Measurements from ENCODE around the gene ACTN1. TPM values are rescaled to one million over a fixed set of nuclear protein-coding genes. Genes with fewer than 3 reads are reported as not detected.

Gene ACTN1
- total RNA-seq, 1 donor from 2014 or later, result 479 TPM

- TF ChIP-seq, protein P1, sequence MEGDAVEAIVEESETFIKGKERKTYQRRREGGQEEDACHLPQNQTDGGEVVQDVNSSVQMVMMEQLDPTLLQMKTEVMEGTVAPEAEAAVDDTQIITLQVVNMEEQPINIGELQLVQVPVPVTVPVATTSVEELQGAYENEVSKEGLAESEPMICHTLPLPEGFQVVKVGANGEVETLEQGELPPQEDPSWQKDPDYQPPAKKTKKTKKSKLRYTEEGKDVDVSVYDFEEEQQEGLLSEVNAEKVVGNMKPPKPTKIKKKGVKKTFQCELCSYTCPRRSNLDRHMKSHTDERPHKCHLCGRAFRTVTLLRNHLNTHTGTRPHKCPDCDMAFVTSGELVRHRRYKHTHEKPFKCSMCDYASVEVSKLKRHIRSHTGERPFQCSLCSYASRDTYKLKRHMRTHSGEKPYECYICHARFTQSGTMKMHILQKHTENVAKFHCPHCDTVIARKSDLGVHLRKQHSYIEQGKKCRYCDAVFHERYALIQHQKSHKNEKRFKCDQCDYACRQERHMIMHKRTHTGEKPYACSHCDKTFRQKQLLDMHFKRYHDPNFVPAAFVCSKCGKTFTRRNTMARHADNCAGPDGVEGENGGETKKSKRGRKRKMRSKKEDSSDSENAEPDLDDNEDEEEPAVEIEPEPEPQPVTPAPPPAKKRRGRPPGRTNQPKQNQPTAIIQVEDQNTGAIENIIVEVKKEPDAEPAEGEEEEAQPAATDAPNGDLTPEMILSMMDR (conservative IDR thresholded peaks at IDR 0.05; ENCODE audit: low read depth, low read length), result no peak
These were observed 107.7 kb downstream of the ACTN1 start for GRCh38 chr14:68871392-68871791.

GRCh38 chr14:68866991-68867533 lies 112.0 kb downstream of the ACTN1 start:
- no peak for DNase-seq (ENCODE audit: low read depth)
- TF ChIP-seq, protein P1 (conservative IDR thresholded peaks at IDR 0.05; ENCODE audit: low read depth, low read length), result no peak
- no peak overlapping the region for H3K4me3 ChIP-seq (ENCODE audit: low read depth, low read length)

More at GRCh38 chr14:68871392-68871791, 107.7 kb downstream of the ACTN1 start:
- H3K4me3 ChIP-seq (ENCODE audit: low read depth, low read length), result no peak overlapping the region
- DNase-seq (ENCODE audit: low read depth), result no peak

GRCh38 chr14:68865542-68865941 lies 113.6 kb downstream of the ACTN1 start:
- DNase-seq (ENCODE audit: low read depth), result no peak
- no peak overlapping the region for H3K4me3 ChIP-seq (ENCODE audit: low read depth, low read length)
- TF ChIP-seq, protein P1 (conservative IDR thresholded peaks at IDR 0.05; ENCODE audit: low read depth, low read length), result no peak

DNA sequence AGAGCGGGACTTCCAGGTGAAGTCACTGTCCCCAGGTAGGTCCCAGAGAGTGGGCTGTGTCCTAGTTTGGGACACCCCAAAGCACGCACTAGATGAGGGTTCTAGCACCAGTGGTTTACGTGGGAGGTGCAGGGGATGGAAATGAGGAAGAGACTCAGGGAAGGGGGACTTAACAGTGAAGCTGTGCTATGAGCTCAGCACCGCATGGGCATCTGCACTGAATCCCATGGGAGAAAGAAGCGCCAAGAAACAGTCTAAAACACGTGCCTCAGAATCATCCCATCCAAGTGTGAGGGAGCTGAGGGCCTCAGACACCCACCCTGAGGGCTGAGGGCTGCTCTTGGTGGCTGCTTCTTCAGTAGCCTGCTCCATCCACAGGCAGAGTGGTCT lies 114.7 kb downstream of the ACTN1 start:
- H3K4me3 ChIP-seq (ENCODE audit: low read depth, low read length), result no peak overlapping the region
- no peak for DNase-seq (ENCODE audit: low read depth)
- TF ChIP-seq, protein P1 (conservative IDR thresholded peaks at IDR 0.05; ENCODE audit: low read depth, low read length), result no peak

DNA sequence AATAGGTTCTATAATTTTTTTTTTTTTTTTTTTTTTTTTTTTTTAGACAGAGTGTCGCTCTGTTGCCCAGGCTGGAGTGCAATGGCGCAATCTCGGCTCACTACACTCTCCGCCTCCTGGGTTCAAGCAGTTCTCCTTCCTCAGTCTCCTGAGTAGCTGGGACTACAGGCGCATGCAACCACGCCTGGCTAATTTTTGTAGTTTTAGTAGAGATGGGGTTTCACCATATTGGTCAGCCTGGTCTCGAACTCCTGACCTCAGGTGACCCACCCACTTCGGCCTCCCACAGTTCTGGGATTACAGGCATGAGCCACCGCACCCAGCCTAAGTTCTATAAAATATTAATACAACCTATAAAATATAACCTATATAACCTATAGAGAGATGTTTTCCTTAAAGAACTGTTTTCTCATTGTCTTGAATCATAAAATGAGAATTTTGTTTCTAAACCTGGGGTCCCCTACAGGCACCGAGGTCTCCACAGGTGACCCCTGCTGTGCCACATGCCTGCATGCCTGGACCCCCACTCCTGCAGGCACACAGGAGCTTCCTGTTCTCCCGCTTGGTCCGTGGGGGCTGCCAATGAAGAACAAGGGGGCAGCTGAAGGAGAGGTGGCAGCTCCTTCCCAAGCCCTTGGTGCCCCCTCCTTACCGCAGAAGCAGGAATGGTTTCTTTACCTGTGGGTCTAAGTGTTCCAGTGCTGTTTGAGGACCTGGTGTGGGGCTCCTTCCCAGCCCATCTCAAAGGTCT lies 115.3 kb downstream of the ACTN1 start:
- no peak overlapping the region for H3K4me3 ChIP-seq (ENCODE audit: low read depth, low read length)
- TF ChIP-seq, protein P1 (conservative IDR thresholded peaks at IDR 0.05; ENCODE audit: low read depth, low read length), result no peak
- no peak for DNase-seq (ENCODE audit: low read depth)

DNA sequence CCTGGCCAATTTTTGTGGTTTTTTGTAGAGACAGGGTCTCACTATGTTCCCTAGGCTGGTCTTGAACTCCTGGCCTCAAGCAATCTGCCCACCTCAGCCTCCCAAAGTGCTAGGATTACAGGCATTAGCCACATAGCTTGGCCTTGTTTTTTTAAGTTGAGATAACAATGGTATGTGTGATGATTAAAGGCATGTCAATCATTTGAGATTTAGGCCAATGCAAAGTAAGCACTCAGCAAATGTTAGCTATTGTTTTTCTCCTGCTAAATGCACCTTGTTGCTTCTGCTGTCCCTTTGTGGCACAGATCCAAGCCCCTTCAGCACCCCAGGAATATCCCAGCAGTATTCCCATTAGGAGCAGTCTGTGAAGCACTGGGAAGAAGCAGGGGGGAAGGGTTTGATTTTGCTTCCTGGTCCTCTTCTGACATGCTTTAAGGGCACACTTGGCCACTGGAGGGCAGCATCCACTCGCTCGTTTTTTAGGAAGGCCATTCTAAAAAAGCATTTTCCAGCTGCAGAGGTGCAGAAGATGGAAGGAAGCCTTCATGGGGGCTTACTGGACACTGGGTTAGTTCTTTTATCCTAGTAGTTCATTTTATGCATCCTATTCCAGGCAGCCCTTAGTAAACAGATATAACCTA lies 116.0 kb downstream of the ACTN1 start:
- TF ChIP-seq, protein P1 (conservative IDR thresholded peaks at IDR 0.05; ENCODE audit: low read depth, low read length), result peak; percentile 83
- no peak for DNase-seq (ENCODE audit: low read depth)
- H3K4me3 ChIP-seq (ENCODE audit: low read depth, low read length), result no peak overlapping the region

All from epithelial cell of proximal tubule (primary cell).